Measurements from ENCODE around the gene CNNM3.

Gene CNNM3

GRCh38 chr2:96816127-96816835 lies at the start of gene CNNM3:
Gene CNNM3, plus strand, starts transcription at chr2:96816268. Its CDS starts 10 bp downstream, at chr2:96816278.
- H3K36me3 ChIP-seq (ENCODE audit: control insufficient read depth in 2 of 2, insufficient read depth in 1 of 2, low read length in 2 of 2) = peaks cover 6 to 36% of the 10 kb centered on the region in 2 experiments; a peak in 2 of 3 replicates
- H3K27ac ChIP-seq (ENCODE audit: extremely low read depth, low read depth, low read length) = peak within 1 kb of the TSS; percentile 86
- POLR2A ChIA-PET = interaction anchor here (0.8 to 1.7 kb wide), 11 partner anchors 17 to 178 kb away, joined by 3 to 7 read pairs (median 3); partner anchors contain the start of genes ANKRD39, CNNM4 and KANSL3
- CTCF ChIA-PET = interaction anchor here (0.7 kb wide), 1 partner anchor 480 kb away, joined by 3 read pairs; no protein-coding TSS in a partner anchor
- no peaks in the 10 kb centered on the region for H3K9me3 ChIP-seq (ENCODE audit: control insufficient read depth, insufficient read depth, low read depth, low read length)
- H3K4me1 ChIP-seq (ENCODE audit: control insufficient read depth, insufficient read depth, low read length) = peaks cover 15% of the 10 kb centered on the region
- peak within 1 kb of the TSS; percentile 75 for H3K4me3 ChIP-seq (ENCODE audit: low read depth, low read length)
- TF ChIP-seq ZNF214 (tag by site-specific recombination; IDR thresholded peaks at IDR 0.05; ENCODE audit: borderline replicate concordance) (no peak), ZNF549 (tag by site-specific recombination; IDR thresholded peaks at IDR 0.05) (no peak), KLF8 (tag by site-specific recombination; IDR thresholded peaks at IDR 0.05) (peak; percentile 79; the same call in 1 of the 2 replicates), KLF10 (tag by site-specific recombination; IDR thresholded peaks at IDR 0.05) (peak; percentile 59; the same call in 1 of the 2 replicates), ZNF560 (tag by site-specific recombination; IDR thresholded peaks at IDR 0.05; ENCODE audit: borderline replicate concordance) (no peak), OVOL3 (tag by site-specific recombination; IDR thresholded peaks at IDR 0.05) (no peak), ZNF302 (tag by site-specific recombination; IDR thresholded peaks at IDR 0.05; ENCODE audit: low read depth) (no peak), ZFHX2 (tag by site-specific recombination; conservative IDR thresholded peaks at IDR 0.05) (peak; percentile 77), PATZ1 (tag by site-specific recombination; IDR thresholded peaks at IDR 0.05) (peak; percentile 74), ZNF513 (tag by site-specific recombination; IDR thresholded peaks at IDR 0.05) (no peak), ZNF174 (tag by site-specific recombination; IDR thresholded peaks at IDR 0.05) (no peak), ZNF140 (tag by site-specific recombination; IDR thresholded peaks at IDR 0.05) (no peak), SETDB1 (IDR thresholded peaks at IDR 0.05; ENCODE audit: insufficient read length, low read length) (no peak), EGR2 (tag by site-specific recombination; IDR thresholded peaks at IDR 0.05; ENCODE audit: low read depth) (peak; percentile 56), ZNF433 (tag by site-specific recombination; IDR thresholded peaks at IDR 0.05; ENCODE audit: low read depth) (no peak)
- TF ChIP-seq, protein P1, sequence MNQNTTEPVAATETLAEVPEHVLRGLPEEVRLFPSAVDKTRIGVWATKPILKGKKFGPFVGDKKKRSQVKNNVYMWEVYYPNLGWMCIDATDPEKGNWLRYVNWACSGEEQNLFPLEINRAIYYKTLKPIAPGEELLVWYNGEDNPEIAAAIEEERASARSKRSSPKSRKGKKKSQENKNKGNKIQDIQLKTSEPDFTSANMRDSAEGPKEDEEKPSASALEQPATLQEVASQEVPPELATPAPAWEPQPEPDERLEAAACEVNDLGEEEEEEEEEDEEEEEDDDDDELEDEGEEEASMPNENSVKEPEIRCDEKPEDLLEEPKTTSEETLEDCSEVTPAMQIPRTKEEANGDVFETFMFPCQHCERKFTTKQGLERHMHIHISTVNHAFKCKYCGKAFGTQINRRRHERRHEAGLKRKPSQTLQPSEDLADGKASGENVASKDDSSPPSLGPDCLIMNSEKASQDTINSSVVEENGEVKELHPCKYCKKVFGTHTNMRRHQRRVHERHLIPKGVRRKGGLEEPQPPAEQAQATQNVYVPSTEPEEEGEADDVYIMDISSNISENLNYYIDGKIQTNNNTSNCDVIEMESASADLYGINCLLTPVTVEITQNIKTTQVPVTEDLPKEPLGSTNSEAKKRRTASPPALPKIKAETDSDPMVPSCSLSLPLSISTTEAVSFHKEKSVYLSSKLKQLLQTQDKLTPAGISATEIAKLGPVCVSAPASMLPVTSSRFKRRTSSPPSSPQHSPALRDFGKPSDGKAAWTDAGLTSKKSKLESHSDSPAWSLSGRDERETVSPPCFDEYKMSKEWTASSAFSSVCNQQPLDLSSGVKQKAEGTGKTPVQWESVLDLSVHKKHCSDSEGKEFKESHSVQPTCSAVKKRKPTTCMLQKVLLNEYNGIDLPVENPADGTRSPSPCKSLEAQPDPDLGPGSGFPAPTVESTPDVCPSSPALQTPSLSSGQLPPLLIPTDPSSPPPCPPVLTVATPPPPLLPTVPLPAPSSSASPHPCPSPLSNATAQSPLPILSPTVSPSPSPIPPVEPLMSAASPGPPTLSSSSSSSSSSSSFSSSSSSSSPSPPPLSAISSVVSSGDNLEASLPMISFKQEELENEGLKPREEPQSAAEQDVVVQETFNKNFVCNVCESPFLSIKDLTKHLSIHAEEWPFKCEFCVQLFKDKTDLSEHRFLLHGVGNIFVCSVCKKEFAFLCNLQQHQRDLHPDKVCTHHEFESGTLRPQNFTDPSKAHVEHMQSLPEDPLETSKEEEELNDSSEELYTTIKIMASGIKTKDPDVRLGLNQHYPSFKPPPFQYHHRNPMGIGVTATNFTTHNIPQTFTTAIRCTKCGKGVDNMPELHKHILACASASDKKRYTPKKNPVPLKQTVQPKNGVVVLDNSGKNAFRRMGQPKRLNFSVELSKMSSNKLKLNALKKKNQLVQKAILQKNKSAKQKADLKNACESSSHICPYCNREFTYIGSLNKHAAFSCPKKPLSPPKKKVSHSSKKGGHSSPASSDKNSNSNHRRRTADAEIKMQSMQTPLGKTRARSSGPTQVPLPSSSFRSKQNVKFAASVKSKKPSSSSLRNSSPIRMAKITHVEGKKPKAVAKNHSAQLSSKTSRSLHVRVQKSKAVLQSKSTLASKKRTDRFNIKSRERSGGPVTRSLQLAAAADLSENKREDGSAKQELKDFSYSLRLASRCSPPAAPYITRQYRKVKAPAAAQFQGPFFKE (tag by site-specific recombination; IDR thresholded peaks at IDR 0.05; ENCODE audit: borderline replicate concordance) = no peak
- TF ChIP-seq, protein P2, sequence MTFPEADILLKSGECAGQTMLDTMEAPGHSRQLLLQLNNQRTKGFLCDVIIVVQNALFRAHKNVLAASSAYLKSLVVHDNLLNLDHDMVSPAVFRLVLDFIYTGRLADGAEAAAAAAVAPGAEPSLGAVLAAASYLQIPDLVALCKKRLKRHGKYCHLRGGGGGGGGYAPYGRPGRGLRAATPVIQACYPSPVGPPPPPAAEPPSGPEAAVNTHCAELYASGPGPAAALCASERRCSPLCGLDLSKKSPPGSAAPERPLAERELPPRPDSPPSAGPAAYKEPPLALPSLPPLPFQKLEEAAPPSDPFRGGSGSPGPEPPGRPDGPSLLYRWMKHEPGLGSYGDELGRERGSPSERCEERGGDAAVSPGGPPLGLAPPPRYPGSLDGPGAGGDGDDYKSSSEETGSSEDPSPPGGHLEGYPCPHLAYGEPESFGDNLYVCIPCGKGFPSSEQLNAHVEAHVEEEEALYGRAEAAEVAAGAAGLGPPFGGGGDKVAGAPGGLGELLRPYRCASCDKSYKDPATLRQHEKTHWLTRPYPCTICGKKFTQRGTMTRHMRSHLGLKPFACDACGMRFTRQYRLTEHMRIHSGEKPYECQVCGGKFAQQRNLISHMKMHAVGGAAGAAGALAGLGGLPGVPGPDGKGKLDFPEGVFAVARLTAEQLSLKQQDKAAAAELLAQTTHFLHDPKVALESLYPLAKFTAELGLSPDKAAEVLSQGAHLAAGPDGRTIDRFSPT (tag by site-specific recombination; IDR thresholded peaks at IDR 0.05) = peak; percentile 73; the same call in 1 of the 2 replicates
- TF ChIP-seq, protein P3, sequence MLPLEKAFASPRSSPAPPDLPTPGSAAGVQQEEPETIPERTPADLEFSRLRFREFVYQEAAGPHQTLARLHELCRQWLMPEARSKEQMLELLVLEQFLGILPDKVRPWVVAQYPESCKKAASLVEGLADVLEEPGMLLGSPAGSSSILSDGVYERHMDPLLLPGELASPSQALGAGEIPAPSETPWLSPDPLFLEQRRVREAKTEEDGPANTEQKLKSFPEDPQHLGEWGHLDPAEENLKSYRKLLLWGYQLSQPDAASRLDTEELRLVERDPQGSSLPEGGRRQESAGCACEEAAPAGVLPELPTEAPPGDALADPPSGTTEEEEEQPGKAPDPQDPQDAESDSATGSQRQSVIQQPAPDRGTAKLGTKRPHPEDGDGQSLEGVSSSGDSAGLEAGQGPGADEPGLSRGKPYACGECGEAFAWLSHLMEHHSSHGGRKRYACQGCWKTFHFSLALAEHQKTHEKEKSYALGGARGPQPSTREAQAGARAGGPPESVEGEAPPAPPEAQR (tag by site-specific recombination; IDR thresholded peaks at IDR 0.05) = no peak
- TF ChIP-seq, protein P4, sequence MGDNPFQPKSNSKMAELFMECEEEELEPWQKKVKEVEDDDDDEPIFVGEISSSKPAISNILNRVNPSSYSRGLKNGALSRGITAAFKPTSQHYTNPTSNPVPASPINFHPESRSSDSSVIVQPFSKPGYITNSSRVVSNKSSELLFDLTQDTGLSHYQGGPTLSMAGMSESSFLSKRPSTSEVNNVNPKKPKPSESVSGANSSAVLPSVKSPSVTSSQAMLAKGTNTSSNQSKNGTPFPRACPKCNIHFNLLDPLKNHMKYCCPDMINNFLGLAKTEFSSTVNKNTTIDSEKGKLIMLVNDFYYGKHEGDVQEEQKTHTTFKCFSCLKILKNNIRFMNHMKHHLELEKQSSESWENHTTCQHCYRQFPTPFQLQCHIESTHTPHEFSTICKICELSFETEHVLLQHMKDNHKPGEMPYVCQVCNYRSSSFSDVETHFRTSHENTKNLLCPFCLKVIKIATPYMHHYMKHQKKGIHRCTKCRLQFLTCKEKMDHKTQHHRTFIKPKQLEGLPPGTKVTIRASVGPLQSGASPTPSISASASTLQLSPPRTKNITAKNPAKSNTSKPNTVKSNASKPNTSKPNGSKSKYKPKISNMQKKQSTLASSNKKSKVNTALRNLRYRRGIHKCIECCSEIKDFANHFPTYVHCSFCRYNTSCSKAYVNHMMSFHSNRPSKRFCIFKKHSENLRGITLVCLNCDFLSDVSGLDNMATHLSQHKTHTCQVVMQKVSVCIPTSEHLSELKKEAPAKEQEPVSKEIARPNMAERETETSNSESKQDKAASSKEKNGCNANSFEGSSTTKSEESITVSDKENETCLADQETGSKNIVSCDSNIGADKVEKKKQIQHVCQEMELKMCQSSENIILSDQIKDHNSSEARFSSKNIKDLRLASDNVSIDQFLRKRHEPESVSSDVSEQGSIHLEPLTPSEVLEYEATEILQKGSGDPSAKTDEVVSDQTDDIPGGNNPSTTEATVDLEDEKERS (tag by site-specific recombination; IDR thresholded peaks at IDR 0.05) = no peak
